Central memory CD8-positive, alpha-beta T cell (primary cell): Measurements from ENCODE around the gene SRRM2.

ENCODE experiments used
- ATAC-seq: fragments of 150-1000 bp; cut with Tn5 transposase; replicated peaks from 2 replicates; pipeline ENCODE4 v1.10.0; 2022; ENCODE audit warnings: mild to moderate bottlenecking, moderate FRiP score, moderate number of reproducible peaks; ENCODE audit not compliant: poor library complexity, severe bottlenecking; ENCODE audit errors: extremely low read depth
- DNase-seq, 2 donors: peaks; one replicate each; pipeline ENCODE4 v3.0.0; 2021; ENCODE audit warnings: low spot score in 2 of 2
- H3K27ac Mint-ChIP-seq: one replicate; pipeline ENCODE4 v1.8.0; 2022; ENCODE audit warnings: low read depth, mild to moderate bottlenecking, moderate library complexity, mixed read lengths
- H3K27me3 Mint-ChIP-seq: one replicate; pipeline ENCODE4 v1.8.0; 2022; ENCODE audit warnings: mixed read lengths
- H3K36me3 Mint-ChIP-seq: one replicate; pipeline ENCODE4 v1.8.0; 2022; ENCODE audit warnings: mild to moderate bottlenecking, moderate library complexity, mixed read lengths; ENCODE audit not compliant: insufficient read depth
- H3K4me1 Mint-ChIP-seq: one replicate; pipeline ENCODE4 v1.8.0; 2022; ENCODE audit warnings: mixed read lengths
- H3K4me3 Mint-ChIP-seq: one replicate; pipeline ENCODE4 v1.8.0; 2022; ENCODE audit warnings: mild to moderate bottlenecking, moderate library complexity, mixed read lengths
- H3K9me3 Mint-ChIP-seq: one replicate; pipeline ENCODE4 v1.8.0; 2022; ENCODE audit warnings: mixed read lengths

The SRRM2 gene

DNA sequence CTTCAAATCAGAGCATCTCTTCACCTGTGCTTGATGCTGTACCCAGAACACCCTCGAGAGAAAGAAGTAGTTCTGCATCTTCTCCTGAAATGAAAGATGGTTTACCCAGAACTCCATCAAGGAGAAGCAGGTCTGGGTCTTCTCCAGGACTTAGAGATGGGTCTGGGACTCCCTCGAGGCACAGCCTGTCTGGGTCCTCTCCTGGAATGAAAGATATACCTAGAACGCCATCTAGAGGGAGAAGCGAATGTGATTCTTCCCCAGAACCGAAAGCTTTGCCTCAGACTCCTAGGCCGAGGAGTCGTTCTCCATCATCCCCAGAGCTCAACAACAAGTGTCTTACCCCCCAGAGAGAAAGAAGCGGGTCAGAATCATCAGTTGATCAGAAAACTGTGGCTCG is 12.3 kb downstream of the SRRM2 start:
- no peak for DNase-seq
- H3K4me3 Mint-ChIP-seq = no peak overlapping the region
- ATAC-seq = no peak
- H3K27ac Mint-ChIP-seq = peak overlapping the region; percentile 94
- no peaks in the 10 kb centered on the region for H3K27me3 Mint-ChIP-seq
- H3K36me3 Mint-ChIP-seq = peaks cover 98% of the 10 kb centered on the region
- no peaks in the 10 kb centered on the region for H3K9me3 Mint-ChIP-seq
- H3K4me1 Mint-ChIP-seq = peaks cover 57% of the 10 kb centered on the region

DNA sequence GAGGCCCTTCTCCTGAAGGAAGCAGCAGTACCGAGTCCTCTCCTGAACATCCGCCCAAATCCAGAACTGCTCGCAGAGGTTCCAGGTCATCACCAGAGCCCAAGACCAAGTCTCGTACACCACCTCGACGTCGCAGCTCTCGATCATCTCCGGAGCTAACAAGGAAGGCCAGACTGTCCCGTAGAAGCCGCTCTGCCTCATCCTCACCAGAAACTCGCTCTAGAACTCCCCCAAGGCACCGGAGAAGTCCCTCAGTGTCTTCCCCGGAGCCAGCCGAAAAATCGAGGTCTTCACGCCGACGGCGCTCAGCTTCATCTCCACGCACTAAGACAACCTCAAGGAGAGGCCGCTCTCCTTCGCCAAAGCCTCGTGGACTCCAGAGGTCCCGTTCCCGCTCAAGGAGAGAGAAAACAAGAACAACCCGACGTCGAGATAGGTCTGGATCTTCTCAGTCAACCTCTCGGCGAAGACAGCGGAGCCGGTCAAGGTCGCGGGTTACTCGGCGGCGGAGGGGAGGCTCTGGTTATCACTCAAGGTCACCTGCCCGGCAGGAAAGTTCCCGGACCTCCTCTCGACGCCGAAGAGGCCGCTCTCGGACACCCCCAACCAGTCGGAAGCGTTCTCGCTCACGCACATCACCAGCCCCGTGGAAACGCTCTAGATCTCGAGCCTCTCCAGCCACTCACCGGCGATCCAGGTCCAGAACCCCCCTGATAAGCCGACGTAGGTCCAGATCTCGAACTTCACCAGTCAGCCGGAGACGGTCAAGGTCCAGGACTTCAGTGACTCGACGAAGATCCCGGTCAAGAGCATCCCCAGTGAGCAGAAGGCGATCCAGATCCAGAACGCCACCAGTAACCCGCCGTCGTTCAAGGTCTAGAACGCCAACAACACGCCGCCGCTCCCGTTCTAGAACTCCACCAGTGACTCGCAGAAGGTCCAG is 13.3 kb downstream of the SRRM2 start:
- Mint-ChIP-seq H3K27me3 (no peaks in the 10 kb centered on the region), H3K36me3 (peaks cover 98% of the 10 kb centered on the region), H3K9me3 (no peaks in the 10 kb centered on the region), H3K27ac (peak overlapping the region; percentile 94), H3K4me3 (peak overlapping the region; percentile 50), H3K4me1 (peaks cover 53% of the 10 kb centered on the region)
- no peak for DNase-seq
- no peak for ATAC-seq

DNA sequence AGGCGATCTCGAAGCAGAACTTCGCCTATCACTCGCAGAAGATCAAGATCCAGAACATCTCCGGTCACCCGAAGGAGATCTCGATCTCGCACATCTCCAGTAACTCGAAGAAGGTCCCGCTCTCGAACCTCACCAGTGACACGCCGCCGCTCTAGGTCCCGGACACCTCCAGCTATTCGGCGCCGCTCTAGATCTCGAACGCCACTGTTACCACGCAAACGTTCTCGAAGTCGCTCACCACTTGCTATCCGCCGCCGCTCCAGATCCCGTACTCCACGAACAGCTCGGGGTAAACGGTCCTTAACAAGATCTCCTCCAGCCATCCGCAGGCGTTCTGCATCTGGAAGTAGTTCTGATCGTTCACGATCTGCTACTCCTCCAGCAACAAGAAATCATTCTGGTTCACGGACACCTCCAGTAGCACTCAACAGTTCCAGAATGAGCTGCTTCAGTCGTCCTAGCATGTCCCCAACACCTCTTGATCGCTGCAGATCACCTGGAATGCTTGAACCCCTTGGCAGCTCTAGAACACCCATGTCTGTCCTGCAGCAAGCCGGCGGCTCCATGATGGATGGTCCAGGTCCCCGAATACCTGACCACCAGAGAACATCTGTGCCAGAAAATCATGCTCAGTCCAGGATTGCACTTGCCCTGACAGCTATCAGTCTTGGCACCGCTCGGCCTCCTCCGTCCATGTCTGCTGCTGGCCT is 14.1 kb downstream of the SRRM2 start:
- H3K36me3 Mint-ChIP-seq = peaks cover 98% of the 10 kb centered on the region
- DNase-seq (no peak), ATAC-seq (no peak)
- peaks cover 44% of the 10 kb centered on the region for H3K4me1 Mint-ChIP-seq
- H3K9me3 Mint-ChIP-seq = no peaks in the 10 kb centered on the region
- H3K27me3 Mint-ChIP-seq = no peaks in the 10 kb centered on the region
- peak overlapping the region; percentile 64 for H3K4me3 Mint-ChIP-seq
- H3K27ac Mint-ChIP-seq = peak overlapping the region; percentile 94

DNA sequence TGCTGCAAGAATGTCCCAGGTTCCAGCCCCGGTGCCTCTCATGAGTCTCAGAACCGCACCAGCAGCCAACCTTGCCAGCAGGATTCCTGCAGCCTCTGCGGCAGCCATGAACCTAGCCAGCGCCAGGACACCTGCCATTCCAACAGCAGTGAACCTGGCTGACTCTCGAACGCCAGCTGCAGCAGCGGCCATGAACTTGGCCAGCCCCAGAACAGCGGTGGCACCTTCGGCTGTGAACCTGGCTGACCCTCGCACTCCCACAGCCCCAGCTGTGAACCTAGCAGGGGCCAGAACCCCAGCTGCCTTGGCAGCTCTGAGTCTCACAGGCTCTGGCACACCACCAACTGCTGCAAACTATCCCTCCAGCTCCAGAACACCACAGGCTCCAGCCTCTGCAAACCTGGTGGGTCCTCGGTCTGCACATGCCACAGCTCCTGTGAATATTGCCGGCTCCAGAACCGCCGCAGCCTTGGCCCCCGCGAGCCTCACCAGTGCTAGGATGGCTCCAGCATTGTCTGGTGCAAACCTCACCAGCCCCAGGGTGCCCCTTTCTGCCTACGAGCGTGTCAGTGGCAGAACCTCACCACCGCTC is 14.8 kb downstream of the SRRM2 start:
- ATAC-seq = no peak
- H3K36me3 Mint-ChIP-seq = peaks cover 98% of the 10 kb centered on the region
- peaks cover 44% of the 10 kb centered on the region for H3K4me1 Mint-ChIP-seq
- peak overlapping the region; percentile 94 for H3K27ac Mint-ChIP-seq
- no peak for DNase-seq
- H3K9me3 Mint-ChIP-seq = no peaks in the 10 kb centered on the region
- no peak overlapping the region for H3K4me3 Mint-ChIP-seq
- H3K27me3 Mint-ChIP-seq = no peaks in the 10 kb centered on the region

DNA sequence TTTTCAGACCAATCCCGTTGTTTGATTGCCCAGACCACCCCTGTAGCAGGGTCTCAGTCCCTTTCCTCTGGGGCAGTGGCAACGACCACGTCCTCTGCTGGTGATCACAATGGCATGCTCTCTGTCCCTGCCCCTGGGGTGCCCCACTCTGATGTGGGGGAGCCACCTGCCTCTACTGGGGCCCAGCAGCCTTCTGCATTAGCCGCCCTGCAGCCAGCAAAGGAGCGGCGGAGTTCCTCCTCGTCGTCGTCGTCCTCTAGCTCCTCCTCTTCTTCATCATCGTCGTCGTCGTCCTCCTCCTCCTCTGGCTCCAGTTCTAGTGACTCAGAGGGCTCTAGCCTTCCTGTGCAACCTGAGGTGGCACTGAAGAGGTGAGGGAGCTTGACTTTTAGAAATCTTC is 15.5 kb downstream of the SRRM2 start:
- ATAC-seq (no peak), DNase-seq (no peak)
- Mint-ChIP-seq H3K9me3 (no peaks in the 10 kb centered on the region), H3K36me3 (peaks cover 97% of the 10 kb centered on the region), H3K4me1 (peaks cover 49% of the 10 kb centered on the region), H3K4me3 (peak overlapping the region; percentile 52), H3K27ac (peak overlapping the region; percentile 94), H3K27me3 (no peaks in the 10 kb centered on the region)

DNA sequence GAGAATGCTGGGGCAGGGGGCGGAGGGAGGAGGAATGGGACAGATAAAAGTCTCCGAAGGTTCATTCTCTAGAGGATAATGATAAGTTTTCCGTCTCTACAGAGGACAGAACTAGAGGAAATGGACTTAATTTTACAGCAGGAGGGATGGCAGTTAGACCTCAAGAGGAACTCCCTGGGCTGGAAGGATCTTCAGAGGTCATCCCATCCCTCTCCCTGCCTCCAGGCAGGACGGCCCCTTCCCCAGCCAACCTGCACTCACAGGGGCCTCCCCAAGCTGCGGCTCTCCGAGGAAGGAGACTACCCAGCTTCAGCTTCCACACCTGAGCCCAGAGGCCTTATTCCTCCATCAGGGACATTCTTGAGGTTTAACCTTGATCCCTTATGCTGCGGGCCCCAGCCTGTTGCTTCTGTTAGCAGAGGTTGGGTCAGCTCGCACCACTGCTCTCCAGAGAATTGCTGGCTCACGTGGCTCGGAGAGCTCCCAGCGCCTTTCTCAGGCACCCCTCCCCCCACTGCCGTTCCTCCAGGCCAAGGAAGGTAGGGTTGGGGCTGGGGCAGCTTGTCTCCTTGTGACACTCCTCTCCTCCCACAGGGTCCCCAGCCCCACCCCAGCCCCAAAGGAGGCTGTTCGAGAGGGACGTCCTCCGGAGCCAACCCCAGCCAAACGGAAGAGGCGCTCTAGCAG is 16.1 kb downstream of the SRRM2 start:
- no peaks in the 10 kb centered on the region for H3K9me3 Mint-ChIP-seq
- H3K4me1 Mint-ChIP-seq = peaks cover 45% of the 10 kb centered on the region
- H3K27ac Mint-ChIP-seq = peak overlapping the region; percentile 94
- H3K36me3 Mint-ChIP-seq = peaks cover 92% of the 10 kb centered on the region
- ATAC-seq (no peak), DNase-seq (no peak)
- peak overlapping the region; percentile 52 for H3K4me3 Mint-ChIP-seq
- H3K27me3 Mint-ChIP-seq = no peaks in the 10 kb centered on the region

DNA sequence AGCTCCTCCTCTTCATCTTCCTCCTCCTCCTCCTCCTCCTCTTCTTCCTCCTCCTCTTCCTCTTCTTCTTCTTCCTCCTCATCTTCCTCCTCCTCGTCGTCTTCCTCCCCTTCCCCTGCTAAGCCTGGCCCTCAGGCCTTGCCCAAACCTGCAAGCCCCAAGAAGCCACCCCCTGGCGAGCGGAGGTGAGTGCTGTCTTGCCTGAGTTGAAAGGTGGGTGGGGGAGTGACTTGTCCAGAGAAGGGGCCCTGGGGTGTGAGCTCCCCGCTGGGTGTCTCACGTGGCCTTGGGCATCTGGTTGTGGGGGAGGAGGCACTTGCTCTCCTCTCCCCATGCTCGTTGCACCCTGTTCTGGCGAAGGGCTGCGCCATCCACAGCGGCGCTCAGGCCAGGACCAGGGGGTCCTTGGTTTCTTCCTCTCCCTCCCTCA is 16.7 kb downstream of the SRRM2 start:
- Mint-ChIP-seq H3K27me3 (no peaks in the 10 kb centered on the region), H3K27ac (peak overlapping the region; percentile 94), H3K36me3 (peaks cover 87% of the 10 kb centered on the region), H3K9me3 (no peaks in the 10 kb centered on the region), H3K4me3 (peak overlapping the region; percentile 50), H3K4me1 (peaks cover 40% of the 10 kb centered on the region)
- DNase-seq (no peak), ATAC-seq (no peak)

DNA sequence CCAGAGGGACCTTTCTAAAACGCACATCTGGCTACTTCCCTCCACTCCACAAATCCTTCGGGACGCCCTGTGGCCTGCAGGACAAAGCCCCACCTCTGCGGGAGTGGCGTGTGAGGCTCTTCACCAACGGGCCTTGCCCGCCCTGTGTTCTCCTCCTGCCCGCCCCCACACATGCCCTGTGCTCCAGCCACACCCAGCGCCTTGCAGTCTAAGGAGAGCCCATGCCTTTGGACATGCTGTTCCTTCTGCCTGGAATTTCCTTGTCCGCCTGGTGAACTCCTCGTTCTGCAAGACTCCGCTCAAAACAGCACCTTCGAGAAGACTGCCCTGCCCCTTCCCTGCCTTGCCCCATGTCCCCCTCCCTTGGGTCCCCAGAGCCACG is 17.2 kb downstream of the SRRM2 start:
- DNase-seq (no peak), ATAC-seq (no peak)
- H3K4me1 Mint-ChIP-seq = peaks cover 40% of the 10 kb centered on the region
- no peaks in the 10 kb centered on the region for H3K9me3 Mint-ChIP-seq
- H3K4me3 Mint-ChIP-seq = peak overlapping the region; percentile 50
- no peaks in the 10 kb centered on the region for H3K27me3 Mint-ChIP-seq
- H3K36me3 Mint-ChIP-seq = peaks cover 82% of the 10 kb centered on the region
- peak overlapping the region; percentile 94 for H3K27ac Mint-ChIP-seq

DNA sequence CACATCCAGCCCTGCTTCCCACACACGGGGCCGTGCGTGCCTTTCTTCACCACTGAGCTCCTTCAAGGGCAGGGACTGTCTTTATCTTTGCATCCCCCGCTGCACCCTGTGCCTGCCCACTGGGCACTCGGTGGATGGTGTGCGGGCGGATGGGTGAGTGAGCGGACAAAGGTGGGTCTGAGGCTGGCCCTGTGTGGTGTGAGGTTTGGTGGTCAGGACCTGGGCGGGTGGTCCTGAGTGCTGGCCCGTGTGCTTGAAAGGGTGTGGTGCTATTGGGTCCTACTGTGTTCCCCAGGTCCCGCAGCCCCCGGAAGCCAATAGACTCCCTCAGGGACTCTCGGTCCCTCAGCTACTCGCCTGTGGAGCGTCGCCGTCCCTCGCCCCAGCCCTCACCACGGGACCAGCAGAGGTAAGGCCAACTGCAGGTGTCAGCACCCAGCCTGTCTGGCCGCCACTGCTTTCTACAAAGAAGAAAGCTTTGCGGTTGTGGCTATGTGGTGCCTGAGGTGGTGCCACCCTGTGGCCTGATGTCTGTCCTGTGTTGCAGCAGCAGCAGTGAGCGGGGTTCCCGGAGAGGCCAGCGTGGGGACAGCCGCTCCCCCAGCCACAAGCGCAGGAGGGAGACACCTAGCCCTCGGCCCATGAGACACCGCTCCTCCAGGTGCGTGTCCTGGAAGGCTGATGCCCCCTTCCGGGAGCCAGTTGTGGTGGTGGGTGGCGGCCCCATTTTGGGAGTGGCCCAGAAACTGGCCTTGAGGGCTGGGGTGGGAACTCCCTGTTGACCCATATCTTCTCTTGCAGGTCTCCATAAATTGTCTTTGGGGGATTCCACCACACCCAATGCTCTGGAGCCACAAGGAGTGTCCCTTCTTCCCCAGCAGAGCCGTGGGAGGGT is 17.9 kb downstream of the SRRM2 start:
- no peaks in the 10 kb centered on the region for H3K27me3 Mint-ChIP-seq
- ATAC-seq (peak; percentile 38), DNase-seq (no peak)
- peaks cover 76% of the 10 kb centered on the region for H3K36me3 Mint-ChIP-seq
- H3K27ac Mint-ChIP-seq = peak overlapping the region; percentile 94
- no peaks in the 10 kb centered on the region for H3K9me3 Mint-ChIP-seq
- H3K4me1 Mint-ChIP-seq = peaks cover 46% of the 10 kb centered on the region
- peak overlapping the region; percentile 50 for H3K4me3 Mint-ChIP-seq

DNA sequence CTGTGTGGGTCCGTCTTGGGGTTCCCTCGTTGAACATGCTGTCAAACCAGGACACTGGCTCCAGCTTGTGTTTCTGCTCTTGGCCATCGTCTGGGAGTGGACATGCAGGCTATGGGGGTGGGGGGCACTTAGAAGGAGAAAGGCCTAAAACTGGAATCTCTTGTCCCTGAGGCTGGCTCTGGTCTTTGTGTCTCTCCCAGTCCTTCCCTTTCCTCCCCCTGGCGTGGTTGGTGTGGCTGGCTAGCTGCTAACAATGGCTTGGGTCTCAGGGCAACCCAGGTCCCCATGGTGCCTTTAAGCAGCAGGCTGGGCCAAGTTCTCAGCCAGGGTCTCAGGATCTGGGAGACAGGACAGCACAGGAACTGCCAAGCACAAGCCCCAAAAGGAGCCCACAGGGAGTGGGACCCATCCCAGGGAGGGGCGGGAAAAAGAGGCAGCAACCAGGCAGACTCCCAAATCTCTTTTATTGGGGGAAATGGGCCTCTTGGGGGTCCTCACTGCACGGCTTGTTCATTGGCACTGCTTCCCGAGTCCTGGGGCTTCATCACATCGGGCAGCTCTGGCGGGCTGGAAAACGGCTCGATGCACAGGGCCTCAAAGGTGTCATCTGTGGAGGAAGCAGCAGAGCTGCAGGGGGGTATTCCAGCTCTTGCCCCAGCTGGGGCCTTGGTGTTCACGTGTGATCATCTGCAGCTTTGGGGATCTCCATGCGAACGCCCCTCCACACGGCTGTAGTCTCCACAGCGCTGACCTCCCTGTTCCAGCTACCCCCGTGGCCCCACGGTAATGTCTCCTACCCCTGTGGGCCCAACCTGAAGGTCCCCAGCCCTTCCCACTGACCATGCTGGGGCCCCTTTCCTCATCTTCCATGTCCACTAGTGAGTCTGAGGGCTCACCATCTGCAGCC is 19.3 kb downstream of the SRRM2 start:
- Mint-ChIP-seq H3K9me3 (no peaks in the 10 kb centered on the region), H3K27me3 (no peaks in the 10 kb centered on the region), H3K4me3 (no peak overlapping the region), H3K4me1 (peaks cover 47% of the 10 kb centered on the region), H3K27ac (peak overlapping the region; percentile 94), H3K36me3 (peaks cover 70% of the 10 kb centered on the region)
- ATAC-seq = no peak
- no peak for DNase-seq
